Thoracic aorta (tissue), 2 donors: ENCODE results near the gene PRKCD. TPM values are rescaled to one million over a fixed set of nuclear protein-coding genes. Genes with fewer than 3 reads are reported as not detected.

Source experiments
- ATAC-seq: fragments of 150-250 bp; one replicate; pipeline ENCODE4 v1.8.0; 2017; ENCODE audit warnings: low read depth; ENCODE audit not compliant: insufficient number of reproducible peaks, low FRiP score
- DNase-seq: peaks from one replicate; pipeline ENCODE4 v3.0.0-alpha.2; 2020; ENCODE audit warnings: low spot score
- H3K27ac ChIP-seq, 2 donors: fragments of 200-600 bp; sonication (generic); 1 replicate in 1 of 2; 2 replicates in 1 of 2; pipeline ENCODE4 v1.5.1; 2016; ENCODE audit warnings: mild to moderate bottlenecking in 2 of 2, moderate library complexity in 2 of 2
- H3K27me3 ChIP-seq: fragments of 200-600 bp; sonication (generic); replicated peaks from 2 replicates; pipeline ENCODE4 v1.6.0; 2016; ENCODE audit warnings: mild to moderate bottlenecking; ENCODE audit not compliant: insufficient read depth
- H3K36me3 ChIP-seq: fragments of 200-600 bp; sonication (generic); one replicate; pipeline ENCODE4 v1.5.1; 2016
- H3K4me1 ChIP-seq, 2 donors: fragments of 200-600 bp; sonication (generic); 1 replicate in 1 of 2; 2 replicates in 1 of 2; pipeline versions ENCODE4 v1.5.1 to v1.6.0; 2016; ENCODE audit warnings: low read depth in 2 of 2, mild to moderate bottlenecking in 1 of 2; ENCODE audit not compliant: control insufficient read depth in 1 of 2
- H3K4me3 ChIP-seq: fragments of 200-600 bp; sonication (generic); 2 replicates; pipeline ENCODE4 v1.5.1; 2016; ENCODE audit warnings: mild to moderate bottlenecking
- H3K9me3 ChIP-seq: fragments of 200-600 bp; sonication (generic); 2 replicates; pipeline ENCODE4 v1.5.1; 2016
- total RNA-seq, 2 donors: library from RNA; depleted of rRNA; stranded (reverse); fragments of >200 nt; gene quantifications; one replicate each; pipeline versions ENCODE4 v1.1.0 to v1.2.3, GENCODE V29; 2016
- TF ChIP-seq, protein P1 (sequence below): fragments of 200-600 bp; sonication (generic); IDR thresholded peaks from one replicate; pipeline ENCODE4 v1.5.1; 2019; ENCODE audit warnings: antibody characterized with exemption

PRKCD gene
- total RNA-seq, 2 donors from 2014 or later, result 17.5 to 20.2 TPM

DNA sequence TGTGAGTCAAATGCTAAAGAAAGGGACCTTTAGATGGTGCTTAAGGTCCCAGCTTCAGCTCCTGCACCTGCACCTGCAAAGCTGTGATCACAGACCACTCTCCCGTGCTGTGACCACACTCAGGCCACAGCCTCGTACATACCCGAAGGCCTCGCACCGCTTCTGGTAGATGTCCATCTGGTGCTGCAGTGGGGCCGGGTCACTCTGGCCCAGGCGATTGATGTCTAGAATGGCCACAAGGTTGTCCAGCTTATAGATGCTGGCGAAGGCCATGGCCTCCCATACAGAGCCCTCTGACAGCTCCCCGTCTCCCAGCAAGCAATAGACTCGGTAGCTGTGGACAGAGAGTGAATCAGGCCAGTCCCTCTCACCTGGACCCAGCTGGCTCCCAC, 73.8 kb downstream of the PRKCD start:
- TF ChIP-seq, protein P1, sequence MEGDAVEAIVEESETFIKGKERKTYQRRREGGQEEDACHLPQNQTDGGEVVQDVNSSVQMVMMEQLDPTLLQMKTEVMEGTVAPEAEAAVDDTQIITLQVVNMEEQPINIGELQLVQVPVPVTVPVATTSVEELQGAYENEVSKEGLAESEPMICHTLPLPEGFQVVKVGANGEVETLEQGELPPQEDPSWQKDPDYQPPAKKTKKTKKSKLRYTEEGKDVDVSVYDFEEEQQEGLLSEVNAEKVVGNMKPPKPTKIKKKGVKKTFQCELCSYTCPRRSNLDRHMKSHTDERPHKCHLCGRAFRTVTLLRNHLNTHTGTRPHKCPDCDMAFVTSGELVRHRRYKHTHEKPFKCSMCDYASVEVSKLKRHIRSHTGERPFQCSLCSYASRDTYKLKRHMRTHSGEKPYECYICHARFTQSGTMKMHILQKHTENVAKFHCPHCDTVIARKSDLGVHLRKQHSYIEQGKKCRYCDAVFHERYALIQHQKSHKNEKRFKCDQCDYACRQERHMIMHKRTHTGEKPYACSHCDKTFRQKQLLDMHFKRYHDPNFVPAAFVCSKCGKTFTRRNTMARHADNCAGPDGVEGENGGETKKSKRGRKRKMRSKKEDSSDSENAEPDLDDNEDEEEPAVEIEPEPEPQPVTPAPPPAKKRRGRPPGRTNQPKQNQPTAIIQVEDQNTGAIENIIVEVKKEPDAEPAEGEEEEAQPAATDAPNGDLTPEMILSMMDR, result no peak
- Histone ChIP-seq H3K36me3 (peaks cover 68% of the 10 kb centered on the region), H3K27ac (peak overlapping the region in 1 of 2 donors; percentile 27), H3K27me3 (no peaks in the 10 kb centered on the region), H3K4me1 (peaks cover 23 to 35% of the 10 kb centered on the region in 2 donors), H3K9me3 (no peaks in the 10 kb centered on the region), H3K4me3 (no peak overlapping the region)
- DNase-seq (no peak), ATAC-seq (no peak)

DNA sequence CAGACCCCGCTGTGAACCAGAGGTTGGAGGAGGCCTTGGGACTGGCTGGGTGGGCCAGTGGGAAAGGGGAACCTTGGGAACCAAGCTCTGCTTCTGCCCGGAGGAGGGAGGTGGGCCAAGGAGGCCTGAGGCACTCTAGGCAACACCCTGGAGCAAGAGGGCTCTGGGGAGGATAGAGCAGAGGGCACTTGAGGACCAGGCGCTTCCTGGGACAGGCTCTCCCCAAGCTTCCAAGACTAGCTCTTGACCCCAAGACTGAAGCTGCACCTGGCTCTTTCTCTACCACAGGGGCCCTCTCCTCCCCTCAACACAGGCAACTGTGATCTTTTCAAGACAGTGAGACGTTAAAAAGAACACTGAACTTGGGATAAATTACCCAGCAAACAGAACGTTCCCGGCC, 74.5 kb downstream of the PRKCD start:
- Histone ChIP-seq H3K4me3 (no peak overlapping the region), H3K9me3 (no peaks in the 10 kb centered on the region), H3K27me3 (no peaks in the 10 kb centered on the region), H3K36me3 (peaks cover 67% of the 10 kb centered on the region), H3K4me1 (peaks cover 23 to 35% of the 10 kb centered on the region in 2 donors), H3K27ac (peak overlapping the region; percentile 67 to 81)
- DNase-seq, result no peak
- ATAC-seq, result no peak
- TF ChIP-seq, protein P1, result no peak

DNA sequence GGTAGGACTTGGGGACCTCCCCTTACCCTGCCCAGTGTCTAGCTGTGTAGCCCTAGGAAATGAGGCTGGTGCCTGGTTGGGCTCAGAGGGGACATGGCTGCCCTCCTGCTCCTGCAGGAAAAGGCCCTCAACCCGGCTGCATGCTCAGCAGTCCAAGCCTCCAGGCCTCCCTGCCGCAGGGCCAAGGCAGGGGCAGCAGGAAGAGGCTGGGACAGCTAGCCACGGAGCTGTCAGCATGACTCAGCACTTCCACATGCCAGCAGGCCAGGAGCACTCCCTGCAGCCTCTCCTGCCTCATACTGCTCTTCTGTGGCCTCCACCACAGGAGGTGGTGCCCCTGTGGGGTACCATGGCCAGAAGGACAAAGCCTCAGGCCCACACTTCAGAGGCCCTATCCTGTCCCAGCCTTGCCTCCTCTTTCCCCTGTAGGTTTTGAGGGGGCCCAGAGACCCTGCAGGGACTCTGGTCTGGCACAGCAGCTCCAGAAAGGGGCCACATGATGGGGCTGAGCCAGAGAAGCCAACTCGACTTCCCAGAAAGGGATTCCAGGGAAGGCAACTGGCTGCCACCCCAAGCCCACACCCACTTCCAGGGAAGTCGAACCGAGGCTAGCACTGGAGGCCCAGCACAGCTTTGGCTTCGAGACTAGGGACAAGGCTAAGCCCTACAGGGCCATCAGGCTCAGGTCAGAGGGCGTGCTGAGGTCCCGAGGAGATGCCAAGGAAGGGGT, 75.3 kb downstream of the PRKCD start:
- Histone ChIP-seq H3K9me3 (no peaks in the 10 kb centered on the region), H3K27me3 (no peaks in the 10 kb centered on the region), H3K36me3 (peaks cover 67% of the 10 kb centered on the region), H3K27ac (peak overlapping the region; percentile 67 to 81), H3K4me3 (no peak overlapping the region), H3K4me1 (peaks cover 23 to 35% of the 10 kb centered on the region in 2 donors)
- TF ChIP-seq, protein P1, result no peak
- DNase-seq, result no peak
- ATAC-seq, result no peak

DNA sequence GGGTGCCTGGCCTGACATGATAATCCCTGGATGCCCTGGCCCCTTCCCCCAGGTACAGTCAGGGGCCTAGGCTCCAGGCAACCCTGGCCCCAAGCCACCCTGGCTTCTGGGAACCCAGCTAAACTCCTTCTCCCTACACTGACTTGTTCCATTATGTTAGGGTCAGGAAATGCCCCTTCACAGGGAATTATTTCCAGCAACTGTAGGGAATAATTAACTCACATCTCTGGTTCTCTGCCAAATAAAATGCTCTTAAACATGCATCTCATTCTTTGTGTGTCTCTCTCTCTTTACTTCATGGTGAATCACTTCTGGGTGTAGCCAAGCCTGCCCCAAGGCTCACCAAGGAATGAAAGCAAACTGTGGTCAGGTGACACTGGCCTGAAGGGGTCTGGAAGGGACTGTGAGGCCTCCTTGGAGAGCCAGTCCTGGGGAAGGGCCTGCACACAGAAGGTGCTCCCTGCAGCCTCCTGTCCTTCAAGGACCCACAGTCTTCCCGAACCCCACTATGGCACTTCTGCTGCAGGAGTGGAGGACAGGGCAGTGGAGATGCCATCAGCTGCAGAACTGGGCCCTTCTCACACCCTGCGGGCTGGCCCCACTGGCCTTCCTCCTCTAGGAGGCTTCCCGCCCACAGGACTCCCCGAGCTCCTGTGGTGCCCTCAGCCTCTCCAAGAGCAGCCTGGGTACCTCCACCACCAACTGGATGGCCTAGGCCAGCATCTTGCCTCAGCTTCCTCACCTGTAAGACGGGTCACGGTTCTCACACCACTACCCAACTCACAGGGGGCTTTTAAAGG, 77.2 kb downstream of the PRKCD start:
- peak; percentile 6 for ATAC-seq
- DNase-seq, result no peak
- TF ChIP-seq, protein P1, result no peak
- H3K36me3 ChIP-seq, result peaks cover 57% of the 10 kb centered on the region
- no peaks in the 10 kb centered on the region for H3K27me3 ChIP-seq
- no peaks in the 10 kb centered on the region for H3K9me3 ChIP-seq
- peaks cover 28 to 43% of the 10 kb centered on the region in 2 donors for H3K4me1 ChIP-seq
- peak overlapping the region in 1 of 2 donors; percentile 81 for H3K27ac ChIP-seq
- no peak overlapping the region for H3K4me3 ChIP-seq

DNA sequence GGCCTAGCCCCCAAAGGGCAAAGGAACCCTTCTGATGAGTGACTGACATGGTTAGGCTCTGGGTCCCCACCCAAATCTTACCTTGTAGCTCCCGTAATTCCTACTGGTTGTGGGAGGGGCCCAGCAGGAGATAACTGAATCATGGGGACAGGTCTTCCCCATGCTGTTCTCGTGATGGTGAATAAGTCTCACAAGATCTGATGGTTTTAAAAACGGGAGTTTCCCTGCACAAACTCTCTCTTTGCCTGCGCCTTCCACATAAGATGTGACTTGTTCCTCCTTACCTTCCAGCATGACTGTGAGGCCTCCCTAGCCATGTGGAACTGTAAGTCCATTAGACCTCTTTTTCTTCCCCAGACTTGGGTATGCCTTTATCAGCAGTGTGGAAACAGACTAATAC, 77.9 kb downstream of the PRKCD start:
- ATAC-seq (no peak), DNase-seq (no peak)
- Histone ChIP-seq H3K4me1 (peaks cover 34 to 49% of the 10 kb centered on the region in 2 donors), H3K27me3 (no peaks in the 10 kb centered on the region), H3K9me3 (no peaks in the 10 kb centered on the region), H3K27ac (peak overlapping the region in 1 of 2 donors; percentile 81), H3K4me3 (no peak overlapping the region), H3K36me3 (peaks cover 50% of the 10 kb centered on the region)
- TF ChIP-seq, protein P1, result no peak
